Retinal pigment epithelial cell (primary cell): ENCODE results near the gene VARS1.
"Not testable (repeated sequence)": the region's sequence is repeated elsewhere in the genome, so short reads cannot be mapped to it uniquely, and the experiment has no call there.

Experiments
- DNase-seq: peaks from one replicate; pipeline ENCODE4 v3.0.0-alpha.2; 2010; ENCODE audit warnings: low read depth
- H3K4me3 ChIP-seq: 2 replicates; pipeline ENCODE4 v1.5.1; 2011; ENCODE audit warnings: mild to moderate bottlenecking, low read length, control low read depth, moderate library complexity
- CTCF ChIP-seq: conservative IDR thresholded peaks from 2 replicates; pipeline ENCODE4 v1.5.1; 2011; ENCODE audit warnings: low read depth, low read length, control low read depth, inconsistent platforms

Gene VARS1

GRCh38 chr6:31806470-31807272, 11.1 kb upstream of the VARS1 start, which contains the start of gene LSM2:
LSM2 (minus strand) TSS chr6:31806966; CDS start chr6:31806757, 209 bp downstream.
- TF ChIP-seq CTCF, result peak; percentile 25
- peak within 1 kb of the TSS; percentile 68 for H3K4me3 ChIP-seq
- peak; percentile 84 for DNase-seq

DNA sequence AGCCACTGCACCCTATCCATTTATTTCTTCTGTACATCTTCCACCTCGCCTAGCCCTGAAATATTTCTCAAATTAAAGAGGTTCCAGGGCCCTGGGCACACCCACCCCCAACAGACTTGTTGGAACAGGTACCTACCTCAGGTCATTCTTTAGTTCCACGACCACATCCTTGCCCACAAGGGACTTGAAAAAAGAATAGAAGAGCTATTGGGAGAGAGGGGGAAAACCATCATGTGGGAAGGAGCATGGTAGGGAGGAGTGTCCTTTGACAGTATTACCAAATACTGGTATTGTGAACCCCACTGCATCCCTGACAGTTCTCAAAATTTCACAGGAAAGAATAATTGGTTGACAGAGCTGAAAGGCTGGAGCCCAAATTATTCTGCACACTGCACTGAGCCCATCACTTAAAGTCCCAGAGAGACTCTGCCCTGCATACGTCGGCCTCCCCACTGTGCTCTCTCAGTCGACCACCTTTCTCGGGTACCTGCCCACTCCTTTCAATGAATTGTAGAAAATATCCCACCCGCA, 10.5 kb upstream of the VARS1 start:
- TF ChIP-seq CTCF, result no peak
- DNase-seq, result no peak

DNA sequence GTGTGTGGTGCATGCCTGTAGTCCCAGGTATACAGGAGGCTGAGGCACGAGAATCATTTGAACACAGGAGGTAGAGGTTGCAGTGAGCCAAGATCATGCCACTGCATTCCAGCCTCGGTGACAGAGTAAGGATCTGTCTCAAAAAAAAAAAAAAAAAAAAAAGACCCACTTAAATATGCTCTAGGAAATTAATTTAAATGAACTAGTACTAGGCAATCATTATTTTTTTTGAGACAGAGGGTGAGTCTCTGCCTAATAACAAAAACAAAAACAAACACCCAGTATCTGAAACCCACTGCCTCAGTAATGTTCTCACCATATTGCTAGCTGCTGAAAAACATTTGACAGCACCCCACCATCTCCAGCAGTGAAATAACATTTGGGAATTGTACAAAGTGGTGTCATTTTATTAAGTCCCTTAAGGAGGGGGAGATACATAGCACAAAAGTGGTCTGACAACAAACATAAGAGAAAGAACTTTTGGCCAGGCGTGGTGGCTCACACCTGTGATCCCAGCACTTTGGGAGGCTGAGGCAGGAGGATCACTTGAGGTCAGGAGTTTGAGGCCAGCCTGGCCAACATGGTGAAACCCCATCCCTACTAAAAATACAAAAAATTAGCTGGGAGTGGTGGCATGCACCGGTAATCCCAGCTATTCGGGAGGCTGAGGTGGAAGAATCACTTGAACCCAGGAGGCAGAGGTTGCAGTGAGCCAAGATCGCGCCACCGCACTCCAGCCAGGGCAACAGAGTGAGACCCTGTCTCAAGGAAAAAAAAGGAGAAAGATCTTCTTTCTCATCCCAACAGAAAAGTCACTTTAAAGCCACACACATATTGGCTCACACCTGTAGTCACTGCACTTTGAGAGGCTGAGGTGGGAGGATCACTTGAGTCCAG, 5.7 kb upstream of the VARS1 start:
- H3K4me3 ChIP-seq, DNase-seq: not testable (repeated sequence)

More for the DNA sequence above, 10.5 kb upstream of the VARS1 start:
- H3K4me3 ChIP-seq, result peak overlapping the region; percentile 68

DNA sequence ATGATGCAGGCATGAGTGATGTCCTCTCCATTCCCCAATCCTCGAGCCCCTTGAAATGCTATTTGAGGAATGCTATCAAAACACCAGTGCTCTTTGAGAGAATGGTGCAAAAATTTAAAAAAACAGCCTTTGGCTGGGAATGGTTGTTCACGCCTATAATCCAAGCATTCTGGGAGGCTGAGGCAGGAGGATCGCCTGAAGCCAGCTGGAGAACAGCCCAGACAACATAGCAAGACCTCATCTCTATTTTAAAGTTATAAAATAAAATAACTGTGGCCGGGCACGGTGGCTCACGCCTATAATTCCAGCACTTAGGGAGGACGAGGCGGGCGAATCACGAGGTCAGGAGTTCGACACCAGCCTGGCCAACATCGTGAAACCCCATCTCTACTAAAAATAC, 4.2 kb upstream of the VARS1 start:
- no peak for DNase-seq
- H3K4me3 ChIP-seq, result no peak overlapping the region
- no peak for TF ChIP-seq CTCF

- H3K4me3 ChIP-seq, result no peak overlapping the region
- DNase-seq, result no peak
Observed at GRCh38 chr6:31797588-31797987, 2.0 kb upstream of the VARS1 start.

GRCh38 chr6:31796993-31797385, 1.4 kb upstream of the VARS1 start:
- no peak for TF ChIP-seq CTCF
- H3K4me3 ChIP-seq, result no peak overlapping the region
- DNase-seq, result no peak

More at GRCh38 chr6:31797588-31797987, 2.0 kb upstream of the VARS1 start:
- no peak for TF ChIP-seq CTCF

GRCh38 chr6:31794866-31795615, 511 bp downstream of the VARS1 start:
- DNase-seq, result no peak
- peak overlapping the region; percentile 88 for H3K4me3 ChIP-seq
- no peak for TF ChIP-seq CTCF
